Upper lobe of left lung (tissue), 4 donors: ENCODE results near the gene SERPINB12.

Experiments
- POLR2AphosphoS5 ChIP-seq, 2 donors: sonication (generic); formaldehyde crosslinking; IDR thresholded peaks; one replicate each; pipeline ENCODE4 v1.5.1; 2017; ENCODE audit warnings: antibody characterized with exemption in 2 of 2
- TF ChIP-seq, protein P1 (sequence below), 6 experiments: fragments of 450-650 bp in 4 of 6; fragments of 200-600 bp in 2 of 6; sonication (generic) in 2 of 6; IDR thresholded peaks; one replicate each; pipeline ENCODE4 v1.5.1; 2016 to 2019; ENCODE audit warnings: antibody characterized with exemption in 6 of 6

GRCh38 chr18:63603772-63604171 is 61.6 kb downstream of the SERPINB12 start:
- TF ChIP-seq, protein P1, sequence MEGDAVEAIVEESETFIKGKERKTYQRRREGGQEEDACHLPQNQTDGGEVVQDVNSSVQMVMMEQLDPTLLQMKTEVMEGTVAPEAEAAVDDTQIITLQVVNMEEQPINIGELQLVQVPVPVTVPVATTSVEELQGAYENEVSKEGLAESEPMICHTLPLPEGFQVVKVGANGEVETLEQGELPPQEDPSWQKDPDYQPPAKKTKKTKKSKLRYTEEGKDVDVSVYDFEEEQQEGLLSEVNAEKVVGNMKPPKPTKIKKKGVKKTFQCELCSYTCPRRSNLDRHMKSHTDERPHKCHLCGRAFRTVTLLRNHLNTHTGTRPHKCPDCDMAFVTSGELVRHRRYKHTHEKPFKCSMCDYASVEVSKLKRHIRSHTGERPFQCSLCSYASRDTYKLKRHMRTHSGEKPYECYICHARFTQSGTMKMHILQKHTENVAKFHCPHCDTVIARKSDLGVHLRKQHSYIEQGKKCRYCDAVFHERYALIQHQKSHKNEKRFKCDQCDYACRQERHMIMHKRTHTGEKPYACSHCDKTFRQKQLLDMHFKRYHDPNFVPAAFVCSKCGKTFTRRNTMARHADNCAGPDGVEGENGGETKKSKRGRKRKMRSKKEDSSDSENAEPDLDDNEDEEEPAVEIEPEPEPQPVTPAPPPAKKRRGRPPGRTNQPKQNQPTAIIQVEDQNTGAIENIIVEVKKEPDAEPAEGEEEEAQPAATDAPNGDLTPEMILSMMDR (IDR thresholded peaks at IDR 0.05) = no peak
- TF ChIP-seq POLR2AphosphoS5 (IDR thresholded peaks at IDR 0.05) = no peak
